GM18505 (cell line): ENCODE measurements around the gene GRB7.

ENCODE experiments used
- ATAC-seq: cut with Tn5 transposase; IDR thresholded peaks from one replicate; pipeline ENCODE4 v1.9.1; 2021; ENCODE audit not compliant: unreplicated experiment
- POLR2A ChIP-seq: IDR thresholded peaks from 4 replicates; pipeline ENCODE4 v1.6.1; 2011; ENCODE audit warnings: borderline replicate concordance; ENCODE audit not compliant: insufficient read depth, insufficient read length; ENCODE audit errors: extremely low read depth

Gene GRB7

GRCh38 chr17:39775031-39775430, 37.3 kb downstream of the GRB7 start:
- ATAC-seq, result no peak
- no peak for TF ChIP-seq POLR2A

GRCh38 chr17:39776252-39776651, 38.5 kb downstream of the GRB7 start:
- TF ChIP-seq POLR2A, result no peak
- ATAC-seq, result no peak

GRCh38 chr17:39777534-39778365, 40.0 kb downstream of the GRB7 start:
- peak; percentile 40 for ATAC-seq
- TF ChIP-seq POLR2A, result peak; percentile 76

- no peak for ATAC-seq
- TF ChIP-seq POLR2A, result no peak
Measured at GRCh38 chr17:39781031-39781860, 43.5 kb downstream of the GRB7 start.

GRCh38 chr17:39781861-39782213, 44.1 kb downstream of the GRB7 start:
- no peak for ATAC-seq
- TF ChIP-seq POLR2A, result no peak

- TF ChIP-seq POLR2A, result no peak
- ATAC-seq, result no peak
Measured at GRCh38 chr17:39782481-39782880, 44.7 kb downstream of the GRB7 start.

GRCh38 chr17:39782980-39783379, 45.2 kb downstream of the GRB7 start:
- no peak for ATAC-seq
- no peak for TF ChIP-seq POLR2A

GRCh38 chr17:39787041-39787440, 49.3 kb downstream of the GRB7 start:
- ATAC-seq, result no peak

GRCh38 chr17:39787743-39788484, 50.2 kb downstream of the GRB7 start:
- no peak for ATAC-seq
- TF ChIP-seq POLR2A, result no peak

More at GRCh38 chr17:39787041-39787440, 49.3 kb downstream of the GRB7 start:
- no peak for TF ChIP-seq POLR2A

- TF ChIP-seq POLR2A, result peak; percentile 31
- no peak for ATAC-seq
Measured at GRCh38 chr17:39791111-39791992, 53.6 kb downstream of the GRB7 start.

GRCh38 chr17:39792526-39793221, 54.9 kb downstream of the GRB7 start:
- ATAC-seq, result no peak
- no peak for TF ChIP-seq POLR2A
